GM23338 (cell line): ENCODE measurements around the gene ASB16. TPM values are rescaled to one million over a fixed set of nuclear protein-coding genes. Genes with fewer than 3 reads are reported as not detected.

ENCODE experiments used
- ATAC-seq: fragments of 200-7000 bp; cut with Tn5 transposase; 3 replicates; pipeline ENCODE4 v1.9.1; 2020
- DNase-seq: peaks from one replicate; pipeline ENCODE4 v3.0.0-alpha.2; 2015; ENCODE audit warnings: low spot score
- H2AFZ ChIP-seq: fragments of 200-600 bp; sonication (generic); 2 replicates; pipeline ENCODE4 v1.8.0; 2016; ENCODE audit warnings: antibody characterized with exemption, mild to moderate bottlenecking, moderate library complexity
- H3F3A ChIP-seq: fragments of 200-600 bp; sonication (generic); replicated peaks from 2 replicates; pipeline ENCODE4 v1.8.0; 2017; ENCODE audit warnings: antibody characterized with exemption, mixed run types, low read depth
- H3K27ac ChIP-seq: fragments of 200-600 bp; sonication (generic); 2 replicates; pipeline ENCODE4 v1.6.1; 2016; ENCODE audit warnings: low read depth
- H3K27me3 ChIP-seq: fragments of 200-600 bp; sonication (generic); 2 replicates; pipeline ENCODE4 v1.8.0; 2016; ENCODE audit warnings: mild to moderate bottlenecking, mixed run types, moderate library complexity; ENCODE audit not compliant: insufficient read depth
- H3K36me3 ChIP-seq: fragments of 200-600 bp; sonication (generic); 2 replicates; pipeline ENCODE4 v1.8.0; 2016; ENCODE audit warnings: mild to moderate bottlenecking; ENCODE audit not compliant: insufficient read depth
- H3K4me1 ChIP-seq: fragments of 200-600 bp; sonication (generic); 2 replicates; pipeline ENCODE4 v1.8.0; 2016; ENCODE audit warnings: mild to moderate bottlenecking, moderate library complexity; ENCODE audit not compliant: insufficient read depth
- H3K4me2 ChIP-seq: fragments of 200-600 bp; sonication (generic); 2 replicates; pipeline ENCODE4 v1.7.1; 2017; ENCODE audit warnings: mixed run types
- H3K4me3 ChIP-seq: fragments of 200-600 bp; sonication (generic); 2 replicates; pipeline ENCODE4 v1.6.1; 2016; ENCODE audit warnings: mixed run types
- H3K79me2 ChIP-seq: fragments of 200-600 bp; sonication (generic); replicated peaks from 2 replicates; pipeline ENCODE4 v1.8.0; 2017; ENCODE audit warnings: mild to moderate bottlenecking; ENCODE audit not compliant: insufficient read depth
- H3K9me2 ChIP-seq: fragments of 200-600 bp; sonication (generic); 2 replicates; pipeline ENCODE4 v1.8.0; 2017; ENCODE audit not compliant: insufficient read depth
- H4K20me1 ChIP-seq: fragments of 200-600 bp; sonication (generic); replicated peaks from 2 replicates; pipeline ENCODE4 v1.8.0; 2017; ENCODE audit warnings: mild to moderate bottlenecking; ENCODE audit not compliant: insufficient read depth
- H3K27ac Mint-ChIP-seq: 2 replicates; pipeline ENCODE4 v1.8.0; 2020; ENCODE audit warnings: inconsistent platforms, mild to moderate bottlenecking, moderate library complexity, mixed read lengths
- H3K27me3 Mint-ChIP-seq: 3 replicates; pipeline ENCODE4 v1.8.0; 2022; ENCODE audit warnings: low read depth, mild to moderate bottlenecking, moderate library complexity, mixed read lengths, inconsistent platforms; ENCODE audit not compliant: insufficient read depth, poor library complexity
- H3K36me3 Mint-ChIP-seq: 3 replicates; pipeline ENCODE4 v1.8.0; 2021; ENCODE audit warnings: low read depth, mild to moderate bottlenecking, inconsistent platforms, moderate library complexity, mixed read lengths
- H3K4me1 Mint-ChIP-seq: 3 replicates; pipeline ENCODE4 v1.8.0; 2020; ENCODE audit warnings: mild to moderate bottlenecking, inconsistent platforms, mixed read lengths
- H3K4me3 Mint-ChIP-seq: 3 replicates; pipeline ENCODE4 v1.8.0; 2021; ENCODE audit warnings: moderate library complexity, mild to moderate bottlenecking, inconsistent platforms, mixed read lengths
- H3K9me3 Mint-ChIP-seq: 3 replicates; pipeline ENCODE4 v1.8.0; 2020; ENCODE audit warnings: moderate library complexity, mild to moderate bottlenecking, inconsistent platforms, mixed read lengths
- NANOG ChIP-seq: IDR thresholded peaks from 2 replicates; pipeline ENCODE4 v1.6.1; 2016; ENCODE audit warnings: antibody characterized with exemption, borderline replicate concordance
- POLR2AphosphoS5 ChIP-seq: IDR thresholded peaks from 2 replicates; pipeline ENCODE4 v1.6.1; 2016; ENCODE audit warnings: antibody characterized with exemption, low read depth
- STAT1 ChIP-seq: IDR thresholded peaks from one replicate; pipeline ENCODE4 v1.6.1; 2016; ENCODE audit warnings: antibody characterized with exemption; ENCODE audit not compliant: unreplicated experiment
- polyA plus RNA-seq: library from polyadenylated mRNA; unstranded; fragments of >200 nt; fragmentation: Nextera tagmentation; extraction: Ambion mirVana; gene quantifications from 2 replicates; pipeline ENCODE4 v1.2.1, GENCODE V29; 2016
- total RNA-seq: library from RNA; depleted of rRNA; stranded (reverse); fragments of >200 nt; shearing (Covaris generic); gene quantifications from 2 replicates; pipeline ENCODE4 v1.2.3, GENCODE V29; 2014
- TF ChIP-seq, protein P1 (sequence below): fragments of 250-450 bp; sonication (Bioruptor Pico); IDR thresholded peaks from 2 replicates; pipeline ENCODE4 v1.5.0; 2020; ENCODE audit warnings: mild to moderate bottlenecking, moderate library complexity
- TF ChIP-seq, protein P2 (sequence below): IDR thresholded peaks from one replicate; pipeline ENCODE4 v1.6.1; 2018; ENCODE audit warnings: antibody characterized with exemption; ENCODE audit not compliant: unreplicated experiment

ASB16 gene
- total and polyA plus RNA-seq, 2 experiments from 2014 or later, result 0.47 TPM; not detected in 1

DNA sequence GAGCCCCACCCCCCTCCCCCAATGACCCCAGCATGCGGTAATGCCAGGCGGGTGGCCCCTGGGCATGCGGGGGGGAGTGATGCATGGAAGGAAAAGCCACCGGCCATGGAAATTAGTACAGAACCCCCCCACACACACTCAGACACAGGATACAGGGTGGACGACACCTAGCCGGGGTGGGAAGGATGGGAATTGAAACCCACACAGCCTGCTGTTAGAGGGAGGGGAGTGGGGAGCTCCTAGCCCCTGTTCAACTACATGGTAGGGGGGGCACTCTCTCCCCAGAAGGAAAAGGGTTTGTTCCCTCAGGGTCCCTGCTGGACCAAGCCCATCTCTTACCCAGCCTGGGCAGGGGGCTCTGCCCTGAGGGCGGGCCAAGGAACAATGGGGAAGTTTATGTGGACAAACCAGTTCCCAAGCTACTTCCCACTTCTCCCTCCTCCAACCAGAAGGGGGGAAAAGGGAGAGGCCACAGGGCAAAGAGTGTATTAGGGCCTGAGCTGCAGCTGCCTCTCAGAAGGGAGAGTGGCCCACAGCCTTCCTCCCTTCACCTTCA lies 21.5 kb downstream of the ASB16 start:
- peaks cover 4% of the 10 kb centered on the region; the same call in 1 of the 2 replicates for H4K20me1 ChIP-seq
- peaks cover 29% of the 10 kb centered on the region; the same call in 1 of the 2 replicates for H3F3A ChIP-seq
- no peak overlapping the region for H2AFZ ChIP-seq
- H3K4me1 Mint-ChIP-seq, result peaks cover 32% of the 10 kb centered on the region
- peak overlapping the region; percentile 89 for H3K27ac Mint-ChIP-seq
- no peaks in the 10 kb centered on the region for H3K27me3 ChIP-seq
- peaks cover 12% of the 10 kb centered on the region for H3K36me3 ChIP-seq
- H3K27ac ChIP-seq, result peak overlapping the region; percentile 74
- TF ChIP-seq NANOG (no peak), POLR2AphosphoS5 (peak; percentile 51), STAT1 (no peak)
- TF ChIP-seq, protein P1, sequence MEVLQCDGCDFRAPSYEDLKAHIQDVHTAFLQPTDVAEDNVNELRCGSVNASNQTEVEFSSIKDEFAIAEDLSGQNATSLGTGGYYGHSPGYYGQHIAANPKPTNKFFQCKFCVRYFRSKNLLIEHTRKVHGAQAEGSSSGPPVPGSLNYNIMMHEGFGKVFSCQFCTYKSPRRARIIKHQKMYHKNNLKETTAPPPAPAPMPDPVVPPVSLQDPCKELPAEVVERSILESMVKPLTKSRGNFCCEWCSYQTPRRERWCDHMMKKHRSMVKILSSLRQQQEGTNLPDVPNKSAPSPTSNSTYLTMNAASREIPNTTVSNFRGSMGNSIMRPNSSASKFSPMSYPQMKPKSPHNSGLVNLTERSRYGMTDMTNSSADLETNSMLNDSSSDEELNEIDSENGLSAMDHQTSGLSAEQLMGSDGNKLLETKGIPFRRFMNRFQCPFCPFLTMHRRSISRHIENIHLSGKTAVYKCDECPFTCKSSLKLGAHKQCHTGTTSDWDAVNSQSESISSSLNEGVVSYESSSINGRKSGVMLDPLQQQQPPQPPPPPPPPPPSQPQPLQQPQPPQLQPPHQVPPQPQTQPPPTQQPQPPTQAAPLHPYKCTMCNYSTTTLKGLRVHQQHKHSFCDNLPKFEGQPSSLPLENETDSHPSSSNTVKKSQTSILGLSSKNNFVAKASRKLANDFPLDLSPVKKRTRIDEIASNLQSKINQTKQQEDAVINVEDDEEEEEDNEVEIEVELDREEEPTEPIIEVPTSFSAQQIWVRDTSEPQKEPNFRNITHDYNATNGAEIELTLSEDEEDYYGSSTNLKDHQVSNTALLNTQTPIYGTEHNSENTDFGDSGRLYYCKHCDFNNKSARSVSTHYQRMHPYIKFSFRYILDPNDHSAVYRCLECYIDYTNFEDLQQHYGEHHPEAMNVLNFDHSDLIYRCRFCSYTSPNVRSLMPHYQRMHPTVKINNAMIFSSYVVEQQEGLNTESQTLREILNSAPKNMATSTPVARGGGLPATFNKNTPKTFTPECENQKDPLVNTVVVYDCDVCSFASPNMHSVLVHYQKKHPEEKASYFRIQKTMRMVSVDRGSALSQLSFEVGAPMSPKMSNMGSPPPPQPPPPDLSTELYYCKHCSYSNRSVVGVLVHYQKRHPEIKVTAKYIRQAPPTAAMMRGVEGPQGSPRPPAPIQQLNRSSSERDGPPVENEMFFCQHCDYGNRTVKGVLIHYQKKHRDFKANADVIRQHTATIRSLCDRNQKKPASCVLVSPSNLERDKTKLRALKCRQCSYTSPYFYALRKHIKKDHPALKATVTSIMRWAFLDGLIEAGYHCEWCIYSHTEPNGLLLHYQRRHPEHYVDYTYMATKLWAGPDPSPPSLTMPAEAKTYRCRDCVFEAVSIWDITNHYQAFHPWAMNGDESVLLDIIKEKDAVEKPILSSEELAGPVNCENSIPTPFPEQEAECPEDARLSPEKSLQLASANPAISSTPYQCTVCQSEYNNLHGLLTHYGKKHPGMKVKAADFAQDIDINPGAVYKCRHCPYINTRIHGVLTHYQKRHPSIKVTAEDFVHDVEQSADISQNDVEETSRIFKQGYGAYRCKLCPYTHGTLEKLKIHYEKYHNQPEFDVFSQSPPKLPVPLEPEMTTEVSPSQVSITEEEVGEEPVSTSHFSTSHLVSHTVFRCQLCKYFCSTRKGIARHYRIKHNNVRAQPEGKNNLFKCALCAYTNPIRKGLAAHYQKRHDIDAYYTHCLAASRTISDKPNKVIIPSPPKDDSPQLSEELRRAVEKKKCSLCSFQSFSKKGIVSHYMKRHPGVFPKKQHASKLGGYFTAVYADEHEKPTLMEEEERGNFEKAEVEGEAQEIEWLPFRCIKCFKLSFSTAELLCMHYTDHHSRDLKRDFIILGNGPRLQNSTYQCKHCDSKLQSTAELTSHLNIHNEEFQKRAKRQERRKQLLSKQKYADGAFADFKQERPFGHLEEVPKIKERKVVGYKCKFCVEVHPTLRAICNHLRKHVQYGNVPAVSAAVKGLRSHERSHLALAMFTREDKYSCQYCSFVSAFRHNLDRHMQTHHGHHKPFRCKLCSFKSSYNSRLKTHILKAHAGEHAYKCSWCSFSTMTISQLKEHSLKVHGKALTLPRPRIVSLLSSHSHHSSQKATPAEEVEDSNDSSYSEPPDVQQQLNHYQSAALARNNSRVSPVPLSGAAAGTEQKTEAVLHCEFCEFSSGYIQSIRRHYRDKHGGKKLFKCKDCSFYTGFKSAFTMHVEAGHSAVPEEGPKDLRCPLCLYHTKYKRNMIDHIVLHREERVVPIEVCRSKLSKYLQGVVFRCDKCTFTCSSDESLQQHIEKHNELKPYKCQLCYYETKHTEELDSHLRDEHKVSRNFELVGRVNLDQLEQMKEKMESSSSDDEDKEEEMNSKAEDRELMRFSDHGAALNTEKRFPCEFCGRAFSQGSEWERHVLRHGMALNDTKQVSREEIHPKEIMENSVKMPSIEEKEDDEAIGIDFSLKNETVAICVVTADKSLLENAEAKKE (CRISPR knock-in tag), result no peak
- H3K4me3 Mint-ChIP-seq, result peak overlapping the region; percentile 29; the same call in 1 of the 3 replicates
- H3K36me3 Mint-ChIP-seq, result peaks cover 58% of the 10 kb centered on the region
- peak overlapping the region; percentile 64; the same call in 1 of the 2 replicates for H3K4me2 ChIP-seq
- ATAC-seq (peak; percentile 84), DNase-seq (peak; percentile 83)
- peaks cover 16% of the 10 kb centered on the region for H3K79me2 ChIP-seq
- no peaks in the 10 kb centered on the region for H3K9me2 ChIP-seq
- peaks cover 15% of the 10 kb centered on the region for H3K27me3 Mint-ChIP-seq
- H3K4me1 ChIP-seq, result peaks cover 28% of the 10 kb centered on the region
- H3K4me3 ChIP-seq, result peak overlapping the region; percentile 10; the same call in 1 of the 2 replicates
- no peaks in the 10 kb centered on the region for H3K9me3 Mint-ChIP-seq

DNA sequence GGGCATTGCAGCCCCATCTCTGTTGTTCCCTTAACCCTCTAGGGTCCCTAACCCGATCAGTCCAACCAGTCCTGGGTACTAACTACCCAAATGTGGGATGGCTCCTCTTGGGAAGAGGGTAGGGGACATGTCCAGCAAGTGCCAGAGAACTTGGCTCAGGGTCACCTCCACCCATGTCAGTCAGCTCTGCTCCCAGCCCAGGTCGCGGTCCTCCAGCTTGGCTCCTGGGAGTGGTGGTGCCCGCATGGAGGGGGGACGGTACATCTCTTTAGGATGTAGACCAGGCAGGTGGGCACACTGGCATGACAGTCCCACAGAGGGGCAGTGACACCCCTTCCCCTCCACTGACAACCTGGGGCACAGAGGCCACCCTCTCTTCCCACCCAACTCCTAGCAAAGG lies 22.2 kb downstream of the ASB16 start:
- peak overlapping the region; percentile 34; the same call in 1 of the 2 replicates for H3K27ac ChIP-seq
- DNase-seq (no peak), ATAC-seq (peak; percentile 5; the same call in 2 of the 3 replicates)
- H3K27ac Mint-ChIP-seq, result peak overlapping the region; percentile 89; the same call in 1 of the 2 replicates
- H3K9me3 Mint-ChIP-seq, result no peaks in the 10 kb centered on the region
- no peak overlapping the region for H2AFZ ChIP-seq
- H4K20me1 ChIP-seq, result peaks cover 4% of the 10 kb centered on the region; the same call in 1 of the 2 replicates
- peaks cover 15% of the 10 kb centered on the region for H3K27me3 Mint-ChIP-seq
- no peak overlapping the region for H3K4me3 Mint-ChIP-seq
- H3K4me1 Mint-ChIP-seq, result peaks cover 33% of the 10 kb centered on the region
- no peak for TF ChIP-seq STAT1
- TF ChIP-seq, protein P2, sequence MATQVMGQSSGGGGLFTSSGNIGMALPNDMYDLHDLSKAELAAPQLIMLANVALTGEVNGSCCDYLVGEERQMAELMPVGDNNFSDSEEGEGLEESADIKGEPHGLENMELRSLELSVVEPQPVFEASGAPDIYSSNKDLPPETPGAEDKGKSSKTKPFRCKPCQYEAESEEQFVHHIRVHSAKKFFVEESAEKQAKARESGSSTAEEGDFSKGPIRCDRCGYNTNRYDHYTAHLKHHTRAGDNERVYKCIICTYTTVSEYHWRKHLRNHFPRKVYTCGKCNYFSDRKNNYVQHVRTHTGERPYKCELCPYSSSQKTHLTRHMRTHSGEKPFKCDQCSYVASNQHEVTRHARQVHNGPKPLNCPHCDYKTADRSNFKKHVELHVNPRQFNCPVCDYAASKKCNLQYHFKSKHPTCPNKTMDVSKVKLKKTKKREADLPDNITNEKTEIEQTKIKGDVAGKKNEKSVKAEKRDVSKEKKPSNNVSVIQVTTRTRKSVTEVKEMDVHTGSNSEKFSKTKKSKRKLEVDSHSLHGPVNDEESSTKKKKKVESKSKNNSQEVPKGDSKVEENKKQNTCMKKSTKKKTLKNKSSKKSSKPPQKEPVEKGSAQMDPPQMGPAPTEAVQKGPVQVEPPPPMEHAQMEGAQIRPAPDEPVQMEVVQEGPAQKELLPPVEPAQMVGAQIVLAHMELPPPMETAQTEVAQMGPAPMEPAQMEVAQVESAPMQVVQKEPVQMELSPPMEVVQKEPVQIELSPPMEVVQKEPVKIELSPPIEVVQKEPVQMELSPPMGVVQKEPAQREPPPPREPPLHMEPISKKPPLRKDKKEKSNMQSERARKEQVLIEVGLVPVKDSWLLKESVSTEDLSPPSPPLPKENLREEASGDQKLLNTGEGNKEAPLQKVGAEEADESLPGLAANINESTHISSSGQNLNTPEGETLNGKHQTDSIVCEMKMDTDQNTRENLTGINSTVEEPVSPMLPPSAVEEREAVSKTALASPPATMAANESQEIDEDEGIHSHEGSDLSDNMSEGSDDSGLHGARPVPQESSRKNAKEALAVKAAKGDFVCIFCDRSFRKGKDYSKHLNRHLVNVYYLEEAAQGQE, result no peak
- no peaks in the 10 kb centered on the region for H3K27me3 ChIP-seq
- H3K4me1 ChIP-seq, result peaks cover 25% of the 10 kb centered on the region
- peaks cover 12% of the 10 kb centered on the region for H3K36me3 ChIP-seq
- peaks cover 28% of the 10 kb centered on the region; the same call in 1 of the 2 replicates for H3F3A ChIP-seq
- H3K4me3 ChIP-seq, result peak overlapping the region; percentile 26; the same call in 1 of the 2 replicates
- 0 out of 2 replicates have a peak overlapping the region, but pooled peaks have one; percentile 64 for H3K4me2 ChIP-seq
- peaks cover 65% of the 10 kb centered on the region for H3K36me3 Mint-ChIP-seq
- H3K79me2 ChIP-seq, result peaks cover 18% of the 10 kb centered on the region
- H3K9me2 ChIP-seq, result no peaks in the 10 kb centered on the region
